SK-N-SH treated with all-trans-retinoic acid at 6 μM for 48 hours (cell line): ENCODE data around the gene ODAM.

Experiments
- ATAC-seq: fragments of 200-7000 bp; cut with Tn5 transposase; 3 replicates; pipeline ENCODE4 v1.9.1; 2020; ENCODE audit warnings: mild to moderate bottlenecking, moderate library complexity
- ARNTL ChIP-seq: fragments of 450-650 bp; formaldehyde crosslinking; IDR thresholded peaks from 2 replicates; pipeline ENCODE4 v1.5.0; 2020; ENCODE audit warnings: low read depth, mild to moderate bottlenecking, moderate library complexity, borderline replicate concordance
- BACH2 ChIP-seq: fragments of 250-450 bp; sonication (Bioruptor Pico); IDR thresholded peaks from 2 replicates; pipeline ENCODE4 v1.9.0; 2021; ENCODE audit warnings: mild to moderate bottlenecking, borderline replicate concordance
- CSDC2 ChIP-seq: fragments of 250-450 bp; sonication (Bioruptor Pico); IDR thresholded peaks from 2 replicates; pipeline ENCODE4 v1.5.0; 2020; ENCODE audit warnings: mild to moderate bottlenecking, moderate library complexity
- ESRRG ChIP-seq: fragments of 250-450 bp; sonication (Bioruptor Pico); IDR thresholded peaks from 2 replicates; pipeline ENCODE4 v1.6.1; 2021; ENCODE audit warnings: mild to moderate bottlenecking
- ISL1 ChIP-seq: fragments of 250-450 bp; sonication (Bioruptor Pico); IDR thresholded peaks from 2 replicates; pipeline ENCODE4 v2.1.2; 2022; ENCODE audit warnings: mild to moderate bottlenecking, moderate library complexity
- OSR1 ChIP-seq: fragments of 250-450 bp; sonication (Bioruptor Pico); IDR thresholded peaks from 2 replicates; pipeline ENCODE4 v1.8.0; 2022; ENCODE audit warnings: moderate library complexity, mild to moderate bottlenecking, inconsistent platforms
- PPARA ChIP-seq: fragments of 250-450 bp; sonication (Bioruptor Pico); IDR thresholded peaks from 2 replicates; pipeline ENCODE4 v1.5.0; 2020; ENCODE audit warnings: mild to moderate bottlenecking, borderline replicate concordance
- RARB ChIP-seq: fragments of 250-450 bp; sonication (Bioruptor Pico); IDR thresholded peaks from 2 replicates; pipeline ENCODE4 v1.8.0; 2021; ENCODE audit warnings: mild to moderate bottlenecking, moderate library complexity
- SNAI2 ChIP-seq: fragments of 250-450 bp; sonication (Bioruptor Pico); IDR thresholded peaks from 2 replicates; pipeline ENCODE4 v1.5.0; 2020; ENCODE audit warnings: mild to moderate bottlenecking, moderate library complexity
- TCF4 ChIP-seq: fragments of 250-450 bp; sonication (Bioruptor Pico); IDR thresholded peaks from 2 replicates; pipeline ENCODE4 v1.8.0; 2021; ENCODE audit warnings: mild to moderate bottlenecking, moderate library complexity, borderline replicate concordance
- TOX ChIP-seq: fragments of 250-450 bp; sonication (Bioruptor Pico); IDR thresholded peaks from 2 replicates; pipeline ENCODE4 v1.8.0; 2021; ENCODE audit warnings: mild to moderate bottlenecking, moderate library complexity, borderline replicate concordance
- TSHZ2 ChIP-seq: fragments of 250-450 bp; sonication (Bioruptor Pico); IDR thresholded peaks from 2 replicates; pipeline ENCODE4 v1.5.0; 2020; ENCODE audit warnings: mild to moderate bottlenecking, moderate library complexity
- ZC3H10 ChIP-seq: fragments of 250-450 bp; sonication (Bioruptor Pico); IDR thresholded peaks from 2 replicates; pipeline ENCODE4 v1.5.1; 2021; ENCODE audit warnings: mild to moderate bottlenecking, moderate library complexity
- ZFP3 ChIP-seq: fragments of 250-450 bp; sonication (Bioruptor Pico); IDR thresholded peaks from 2 replicates; pipeline ENCODE4 v1.5.0; 2020; ENCODE audit warnings: mild to moderate bottlenecking, moderate library complexity
- ZFP30 ChIP-seq: fragments of 450-650 bp; formaldehyde crosslinking; IDR thresholded peaks from 2 replicates; pipeline ENCODE4 v1.5.0; 2022; ENCODE audit warnings: mild to moderate bottlenecking, moderate library complexity
- ZNF565 ChIP-seq: fragments of 450-650 bp; formaldehyde crosslinking; conservative IDR thresholded peaks from 2 replicates; pipeline ENCODE4 v1.5.0; 2020; ENCODE audit warnings: low read depth, mild to moderate bottlenecking, moderate library complexity
- ZNF70 ChIP-seq: fragments of 450-650 bp; formaldehyde crosslinking; IDR thresholded peaks from 2 replicates; pipeline ENCODE4 v1.5.0; 2020; ENCODE audit warnings: mild to moderate bottlenecking, moderate library complexity
- TF ChIP-seq, protein P1 (sequence below): fragments of 250-450 bp; sonication (Bioruptor Pico); IDR thresholded peaks from 2 replicates; pipeline ENCODE4 v1.8.0; 2021; ENCODE audit warnings: low read depth, mild to moderate bottlenecking, moderate library complexity, borderline replicate concordance
- TF ChIP-seq, protein P2 (sequence below): fragments of 250-450 bp; sonication (Bioruptor Pico); IDR thresholded peaks from 2 replicates; pipeline ENCODE4 v1.8.0; 2020; ENCODE audit warnings: mild to moderate bottlenecking, moderate library complexity, borderline replicate concordance
- TF ChIP-seq, protein P3 (sequence below): fragments of 250-450 bp; sonication (Bioruptor Pico); IDR thresholded peaks from 2 replicates; pipeline ENCODE4 v1.5.1; 2021; ENCODE audit warnings: mild to moderate bottlenecking, moderate library complexity

Gene ODAM

GRCh38 chr4:70187216-70187615 is 8.3 kb upstream of the ODAM start:
- TF ChIP-seq, protein P1, sequence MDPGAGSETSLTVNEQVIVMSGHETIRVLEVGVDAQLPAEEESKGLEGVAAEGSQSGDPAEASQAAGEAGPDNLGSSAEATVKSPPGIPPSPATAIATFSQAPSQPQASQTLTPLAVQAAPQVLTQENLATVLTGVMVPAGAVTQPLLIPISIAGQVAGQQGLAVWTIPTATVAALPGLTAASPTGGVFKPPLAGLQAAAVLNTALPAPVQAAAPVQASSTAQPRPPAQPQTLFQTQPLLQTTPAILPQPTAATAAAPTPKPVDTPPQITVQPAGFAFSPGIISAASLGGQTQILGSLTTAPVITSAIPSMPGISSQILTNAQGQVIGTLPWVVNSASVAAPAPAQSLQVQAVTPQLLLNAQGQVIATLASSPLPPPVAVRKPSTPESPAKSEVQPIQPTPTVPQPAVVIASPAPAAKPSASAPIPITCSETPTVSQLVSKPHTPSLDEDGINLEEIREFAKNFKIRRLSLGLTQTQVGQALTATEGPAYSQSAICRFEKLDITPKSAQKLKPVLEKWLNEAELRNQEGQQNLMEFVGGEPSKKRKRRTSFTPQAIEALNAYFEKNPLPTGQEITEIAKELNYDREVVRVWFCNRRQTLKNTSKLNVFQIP (CRISPR knock-in tag): no peak
- TF ChIP-seq ISL1 (CRISPR knock-in tag) (no peak), ZNF565 (CRISPR knock-in tag) (no peak), CSDC2 (no peak), PPARA (CRISPR knock-in tag) (no peak), BACH2 (CRISPR knock-in tag) (no peak), ZFP30 (CRISPR knock-in tag) (no peak)
- TF ChIP-seq, protein P2, sequence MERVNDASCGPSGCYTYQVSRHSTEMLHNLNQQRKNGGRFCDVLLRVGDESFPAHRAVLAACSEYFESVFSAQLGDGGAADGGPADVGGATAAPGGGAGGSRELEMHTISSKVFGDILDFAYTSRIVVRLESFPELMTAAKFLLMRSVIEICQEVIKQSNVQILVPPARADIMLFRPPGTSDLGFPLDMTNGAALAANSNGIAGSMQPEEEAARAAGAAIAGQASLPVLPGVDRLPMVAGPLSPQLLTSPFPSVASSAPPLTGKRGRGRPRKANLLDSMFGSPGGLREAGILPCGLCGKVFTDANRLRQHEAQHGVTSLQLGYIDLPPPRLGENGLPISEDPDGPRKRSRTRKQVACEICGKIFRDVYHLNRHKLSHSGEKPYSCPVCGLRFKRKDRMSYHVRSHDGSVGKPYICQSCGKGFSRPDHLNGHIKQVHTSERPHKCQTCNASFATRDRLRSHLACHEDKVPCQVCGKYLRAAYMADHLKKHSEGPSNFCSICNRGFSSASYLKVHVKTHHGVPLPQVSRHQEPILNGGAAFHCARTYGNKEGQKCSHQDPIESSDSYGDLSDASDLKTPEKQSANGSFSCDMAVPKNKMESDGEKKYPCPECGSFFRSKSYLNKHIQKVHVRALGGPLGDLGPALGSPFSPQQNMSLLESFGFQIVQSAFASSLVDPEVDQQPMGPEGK: no peak
- no peak for ATAC-seq

DNA sequence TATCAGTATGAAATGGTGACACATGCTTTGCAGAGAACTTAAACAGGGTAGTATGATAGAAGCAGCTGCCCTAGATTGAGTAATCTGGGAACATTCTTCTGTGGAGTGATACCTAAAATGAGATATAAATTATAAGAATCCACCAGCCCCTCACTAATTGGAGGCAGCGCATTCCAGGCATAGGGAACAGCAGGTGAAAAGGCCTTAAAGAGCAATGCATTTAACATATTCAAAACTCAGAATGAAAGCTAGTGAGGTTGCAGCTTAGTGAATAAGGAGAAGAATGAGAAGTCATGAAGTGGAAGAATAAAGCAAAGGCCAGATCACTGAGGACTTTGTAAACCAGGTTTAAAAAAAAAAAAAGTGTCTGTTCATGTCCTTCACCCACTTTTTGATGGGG is 4.9 kb upstream of the ODAM start:
- TF ChIP-seq CSDC2 (no peak), PPARA (CRISPR knock-in tag) (no peak), SNAI2 (CRISPR knock-in tag) (no peak), ZNF565 (CRISPR knock-in tag) (no peak), ESRRG (CRISPR knock-in tag) (no peak), TOX (CRISPR knock-in tag) (no peak), RARB (CRISPR knock-in tag) (no peak), ZNF70 (no peak), TCF4 (CRISPR knock-in tag) (no peak), ISL1 (CRISPR knock-in tag) (no peak), ZFP3 (no peak), ZC3H10 (CRISPR knock-in tag) (no peak), ZFP30 (CRISPR knock-in tag) (no peak), TSHZ2 (no peak), OSR1 (CRISPR knock-in tag) (no peak), ARNTL (CRISPR knock-in tag) (no peak)
- TF ChIP-seq, protein P2: no peak
- TF ChIP-seq, protein P3, sequence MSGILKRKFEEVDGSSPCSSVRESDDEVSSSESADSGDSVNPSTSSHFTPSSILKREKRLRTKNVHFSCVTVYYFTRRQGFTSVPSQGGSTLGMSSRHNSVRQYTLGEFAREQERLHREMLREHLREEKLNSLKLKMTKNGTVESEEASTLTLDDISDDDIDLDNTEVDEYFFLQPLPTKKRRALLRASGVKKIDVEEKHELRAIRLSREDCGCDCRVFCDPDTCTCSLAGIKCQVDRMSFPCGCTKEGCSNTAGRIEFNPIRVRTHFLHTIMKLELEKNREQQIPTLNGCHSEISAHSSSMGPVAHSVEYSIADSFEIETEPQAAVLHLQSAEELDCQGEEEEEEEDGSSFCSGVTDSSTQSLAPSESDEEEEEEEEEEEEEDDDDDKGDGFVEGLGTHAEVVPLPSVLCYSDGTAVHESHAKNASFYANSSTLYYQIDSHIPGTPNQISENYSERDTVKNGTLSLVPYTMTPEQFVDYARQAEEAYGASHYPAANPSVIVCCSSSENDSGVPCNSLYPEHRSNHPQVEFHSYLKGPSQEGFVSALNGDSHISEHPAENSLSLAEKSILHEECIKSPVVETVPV (CRISPR knock-in tag): no peak
- TF ChIP-seq, protein P1 (CRISPR knock-in tag): no peak
- no peak for ATAC-seq
